Pons (tissue), 1 donor: ENCODE data around the gene NDUFV3.
"Not testable (repeated sequence)": the region's sequence is repeated elsewhere in the genome, so short reads cannot be mapped to it uniquely, and the experiment has no call there.

Experiments used
- DNase-seq: peaks from one replicate; pipeline ENCODE4 v3.0.0-alpha.2; 2016; ENCODE audit warnings: low spot score

Gene NDUFV3

DNA sequence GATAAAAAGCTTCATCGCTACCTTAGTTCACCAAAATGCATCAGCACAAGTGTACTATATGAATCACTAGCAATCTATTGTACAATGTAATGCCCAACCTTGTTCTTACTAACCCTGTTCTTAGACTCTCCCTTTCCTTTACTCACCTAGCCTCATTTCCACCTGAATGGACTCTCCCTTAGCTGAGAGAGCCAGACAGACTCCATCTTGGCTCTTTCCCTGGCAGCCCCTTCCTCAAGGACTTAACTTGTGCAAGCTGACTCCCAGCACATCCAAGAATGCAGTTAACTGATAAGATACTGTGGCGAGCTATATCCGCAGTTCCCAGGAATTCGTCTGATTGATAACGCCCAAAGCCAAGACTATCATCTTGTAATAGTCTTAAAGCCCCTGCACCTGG is 43.3 kb downstream of the NDUFV3 start:
- not testable (repeated sequence) for DNase-seq

DNA sequence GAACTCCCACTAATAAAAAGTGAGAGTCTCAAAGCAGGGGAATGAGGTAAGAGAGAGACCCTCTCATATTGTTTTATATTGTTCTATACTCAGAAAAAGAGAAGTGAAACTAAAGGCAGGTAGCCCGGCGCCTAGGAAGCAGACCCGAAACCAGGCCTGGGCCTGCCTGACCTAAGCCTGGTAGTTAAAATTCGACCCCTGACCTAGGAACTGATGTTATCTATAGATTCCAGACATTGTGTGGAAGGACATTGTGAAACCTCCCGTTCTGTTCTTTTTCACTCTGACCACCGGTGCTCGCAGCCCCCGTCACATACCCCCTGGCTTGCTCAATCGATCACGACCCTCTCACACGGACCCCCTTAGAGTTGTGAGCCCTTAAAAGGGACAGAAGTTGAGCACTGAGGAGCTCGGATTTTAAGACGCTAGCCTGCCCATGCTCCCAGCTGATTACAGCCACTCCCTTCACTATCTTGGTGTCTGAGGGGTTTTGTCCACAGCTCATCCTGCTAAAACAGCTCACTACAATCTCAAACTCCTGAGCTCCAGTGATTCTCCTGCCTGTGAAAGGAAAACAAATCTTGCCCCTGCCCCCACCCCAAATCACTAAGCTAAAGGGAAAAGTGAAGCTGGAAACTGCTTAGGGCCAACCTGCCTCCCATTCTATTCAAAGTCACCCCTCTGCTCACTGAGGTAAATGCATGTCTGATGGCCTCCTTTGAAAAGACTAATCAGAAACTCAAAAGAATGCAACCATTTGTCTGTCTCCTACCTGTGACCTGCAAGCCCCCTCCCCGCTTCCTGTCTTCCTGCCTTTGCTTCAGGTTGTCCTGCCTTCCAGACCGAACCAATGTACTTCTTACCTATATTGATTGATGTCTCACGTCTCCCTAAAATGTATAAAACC is 44.2 kb downstream of the NDUFV3 start:
- DNase-seq = not testable (repeated sequence)

DNA sequence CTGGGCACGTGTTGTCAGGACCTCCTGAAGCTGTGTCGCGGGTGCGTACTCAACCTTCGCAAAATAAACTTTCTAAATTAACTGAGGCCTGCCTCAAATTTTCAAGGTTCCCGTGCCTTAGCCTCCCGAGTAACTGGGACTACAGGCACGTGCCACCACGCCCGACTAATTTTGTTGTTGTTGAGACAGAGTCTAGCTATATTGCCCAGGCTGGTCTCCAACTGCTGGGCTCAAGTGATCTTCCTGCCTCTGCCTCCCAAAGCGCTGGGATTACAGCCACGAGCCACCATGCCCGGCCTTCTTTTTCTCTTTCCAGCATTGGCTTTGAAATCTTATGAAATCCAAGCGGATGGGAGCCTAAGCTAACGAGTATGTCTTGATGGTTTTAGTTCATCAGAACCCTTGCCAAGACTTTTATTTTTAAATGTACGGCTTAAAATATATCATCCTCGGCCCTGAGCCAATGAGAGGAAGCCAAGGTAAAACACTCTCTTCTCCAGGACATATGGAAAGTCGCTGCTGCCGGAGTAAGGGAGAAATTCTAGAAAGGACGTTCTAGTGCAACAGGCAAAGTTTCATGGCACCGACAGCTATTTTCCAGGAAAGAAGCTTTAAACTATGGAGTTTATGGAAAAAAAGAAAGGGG is 45.0 kb downstream of the NDUFV3 start:
- DNase-seq = no peak

DNA sequence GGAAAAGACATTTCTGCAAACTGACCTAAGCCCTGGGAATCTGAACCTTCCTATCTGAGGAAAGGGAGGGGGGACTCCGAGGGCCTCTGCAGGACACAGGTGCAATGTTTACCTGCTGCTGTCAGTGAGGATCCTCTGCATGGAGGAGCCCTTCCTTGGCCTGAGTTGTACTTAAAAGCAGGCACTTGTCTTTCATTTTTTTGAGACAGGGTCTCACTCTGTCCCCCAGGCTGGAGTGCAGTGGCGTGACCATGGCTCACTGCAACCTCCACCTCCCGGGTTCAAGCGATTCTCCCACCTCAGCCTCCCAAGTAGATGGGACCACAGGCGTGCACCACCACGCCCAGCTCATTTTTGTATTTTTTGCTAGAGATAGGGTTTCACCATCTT is 45.5 kb downstream of the NDUFV3 start:
- DNase-seq = not testable (repeated sequence)

DNA sequence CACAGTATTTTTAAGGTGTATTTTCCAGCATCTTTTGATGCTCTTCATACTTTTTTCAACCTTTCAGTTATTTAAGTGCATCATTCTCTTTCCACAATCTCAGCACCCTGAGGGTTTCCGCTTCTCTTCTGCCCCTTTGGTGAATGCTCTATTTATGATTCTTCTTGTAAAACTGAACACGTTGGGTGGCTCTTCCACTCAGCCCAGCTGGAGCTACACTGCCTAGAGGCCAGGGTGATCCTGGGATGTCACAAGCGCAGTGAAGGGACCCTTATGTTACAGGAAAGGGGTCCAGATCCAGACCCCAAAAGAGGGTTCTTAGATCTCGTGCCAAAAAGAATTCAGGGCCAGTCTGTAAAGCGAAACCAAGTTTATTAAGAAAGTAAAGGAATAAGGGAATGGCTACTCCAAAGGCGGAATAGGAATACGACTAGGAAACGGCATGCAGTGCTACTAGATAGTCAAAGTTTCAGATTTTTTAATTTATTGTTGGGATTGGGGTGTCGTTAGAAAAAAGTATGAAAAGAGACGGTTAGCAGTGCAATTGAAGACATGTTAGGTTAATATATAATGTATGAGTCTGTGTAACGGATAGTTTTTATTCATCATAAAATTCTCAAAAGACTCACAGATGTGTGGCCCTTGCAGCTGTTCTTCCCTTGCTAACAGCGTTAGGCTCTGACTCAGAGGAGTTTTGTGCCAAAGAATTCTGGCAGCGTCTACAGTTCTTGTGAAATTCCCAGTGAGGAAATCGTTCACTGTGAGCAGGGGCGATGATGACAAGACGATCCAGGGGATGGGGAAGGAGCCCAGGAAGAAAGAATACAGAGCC is 46.7 kb downstream of the NDUFV3 start:
- peak; percentile 96 for DNase-seq

DNA sequence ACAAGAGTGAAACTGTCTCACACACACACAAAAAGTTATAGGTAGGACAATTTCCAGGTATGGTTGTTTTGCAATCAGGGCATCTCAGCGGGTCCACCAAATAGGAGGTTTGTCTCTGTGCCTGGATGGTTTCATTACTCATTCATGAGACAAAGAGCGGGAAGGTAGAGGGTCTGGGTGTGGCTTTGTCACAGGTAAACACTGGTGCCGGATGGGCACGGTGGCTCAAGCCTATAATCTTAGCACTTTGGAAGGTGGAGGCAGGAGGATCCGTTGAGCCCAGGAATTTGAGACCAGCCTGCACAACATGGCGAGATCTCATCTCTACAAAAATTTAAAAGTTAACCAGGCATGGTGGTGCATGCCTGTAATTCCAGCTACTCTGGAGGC is 48.6 kb downstream of the NDUFV3 start:
- no peak for DNase-seq

DNA sequence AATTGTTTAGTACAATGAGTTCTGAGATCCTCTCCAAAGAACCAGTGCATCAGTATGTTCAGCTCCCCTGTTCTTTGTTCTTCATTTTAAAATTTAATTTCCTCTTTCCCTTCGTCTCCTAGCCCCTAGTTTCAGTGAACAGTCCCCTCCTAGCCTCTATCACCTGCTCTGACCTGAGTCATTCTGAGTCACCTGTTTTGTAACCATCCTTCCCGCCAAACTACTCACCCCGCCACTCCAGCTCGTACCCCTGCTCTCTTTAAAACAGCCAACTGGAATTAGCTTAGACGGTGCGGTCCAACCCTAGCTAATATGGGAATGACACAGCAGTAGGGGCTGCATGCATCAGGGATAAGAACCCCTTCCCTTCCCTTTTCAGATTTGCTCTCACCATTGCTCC is 49.1 kb downstream of the NDUFV3 start:
- no peak for DNase-seq

DNA sequence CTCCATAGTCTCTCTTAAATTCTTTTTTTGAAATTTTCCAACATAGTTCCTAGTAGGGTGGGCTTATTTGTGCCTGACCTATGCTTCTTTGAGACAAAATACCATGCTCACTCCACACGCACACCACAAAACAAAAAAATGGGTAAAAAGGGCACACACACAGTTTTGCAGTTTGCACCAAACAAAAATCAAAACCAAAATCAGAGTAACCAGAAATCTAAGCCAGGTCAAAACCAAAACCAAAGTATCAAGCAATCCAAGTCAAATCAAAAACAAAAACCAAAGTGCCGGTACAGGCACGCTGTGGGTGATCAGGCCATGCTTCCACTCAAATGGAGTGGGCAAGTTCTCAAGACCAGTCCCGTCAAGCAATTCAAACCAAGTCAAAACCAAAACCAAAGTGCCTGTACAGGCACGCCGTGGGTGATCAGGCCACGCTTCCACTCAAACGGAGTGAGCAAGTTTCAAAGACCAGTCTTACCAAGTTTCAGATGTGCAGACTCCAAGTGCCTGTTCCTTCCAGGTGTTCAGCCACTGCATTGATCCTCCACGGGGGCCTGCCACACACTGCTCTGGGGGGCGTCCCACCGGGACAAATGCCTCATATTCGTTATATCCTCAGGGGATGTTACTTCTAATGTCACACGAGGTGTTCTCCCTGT is 56.1 kb downstream of the NDUFV3 start:
- DNase-seq = not testable (repeated sequence)

DNA sequence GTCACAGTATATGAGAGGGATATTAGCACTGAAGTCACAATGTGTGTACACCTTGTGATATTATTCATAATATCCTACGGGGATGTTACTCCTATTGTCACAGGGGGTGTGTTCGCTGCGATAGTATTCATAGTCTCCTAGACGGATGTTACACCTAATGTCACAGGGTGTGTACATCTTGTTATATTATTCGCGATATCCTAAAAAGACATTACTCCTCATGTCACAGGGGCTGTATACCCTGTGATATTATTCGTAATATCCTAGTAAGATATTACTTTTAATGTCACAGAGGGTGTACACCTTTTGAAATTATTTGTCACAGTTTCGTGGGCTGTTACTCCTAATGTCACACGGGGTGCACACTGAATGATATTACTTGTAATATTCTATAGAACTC is 58.1 kb downstream of the NDUFV3 start:
- not testable (repeated sequence) for DNase-seq

DNA sequence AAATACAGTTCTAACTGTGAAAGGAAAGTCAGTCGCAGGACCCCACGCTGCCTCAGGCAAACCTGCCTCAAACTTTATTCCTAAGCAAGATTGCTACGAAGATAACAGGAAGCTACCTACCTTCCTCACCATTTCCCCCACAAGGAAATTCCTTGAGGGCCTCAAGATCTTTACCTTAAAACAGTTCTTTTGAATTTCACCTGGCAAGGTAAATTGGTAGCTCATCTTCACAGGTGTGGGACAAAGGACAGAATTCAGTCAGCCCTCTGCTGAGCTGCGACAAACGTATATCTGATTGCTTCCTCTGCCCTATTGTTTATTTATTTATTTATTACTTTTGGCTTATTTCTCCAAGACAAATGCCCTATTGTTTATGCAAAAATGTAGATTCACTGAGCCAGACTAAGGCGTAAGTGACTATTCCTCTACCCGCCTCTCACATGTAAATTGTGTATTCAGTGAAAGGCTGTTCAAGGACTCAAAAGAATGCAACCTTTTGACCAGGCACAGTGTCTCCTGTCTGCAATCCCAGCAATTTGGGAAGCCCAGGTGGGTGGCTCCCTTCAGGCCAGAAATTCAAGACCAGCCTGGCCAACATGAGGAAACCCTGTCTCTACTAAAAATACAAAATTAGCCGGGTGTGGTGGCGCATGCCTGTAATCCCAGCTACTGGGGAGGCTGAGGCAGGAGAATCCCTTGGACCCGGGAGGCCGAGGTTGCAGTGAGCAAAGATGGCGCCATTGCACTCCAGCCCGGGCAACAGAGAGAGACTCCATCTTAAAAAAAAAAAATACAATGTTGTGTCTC is 63.9 kb downstream of the NDUFV3 start:
- DNase-seq = no peak

DNA sequence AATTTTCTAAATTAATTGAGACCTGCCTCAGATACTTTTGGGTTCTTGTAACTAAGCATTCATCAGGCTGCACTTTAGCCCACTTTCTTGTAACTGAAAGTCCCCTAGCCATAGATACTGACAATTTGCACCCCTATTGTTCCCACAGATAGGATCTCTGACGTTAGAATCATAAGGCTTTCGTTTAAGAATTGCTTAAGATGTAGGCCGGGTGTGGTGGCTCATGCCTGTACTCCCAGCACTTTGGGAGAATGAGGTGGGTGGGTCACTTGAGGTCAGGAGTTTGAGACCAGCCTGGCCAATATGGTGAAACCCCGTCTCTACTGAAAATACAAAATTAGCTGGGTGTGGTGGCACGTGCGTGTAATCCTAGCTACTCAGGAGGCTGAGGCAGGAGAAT is 65.0 kb downstream of the NDUFV3 start:
- DNase-seq = not testable (repeated sequence)

DNA sequence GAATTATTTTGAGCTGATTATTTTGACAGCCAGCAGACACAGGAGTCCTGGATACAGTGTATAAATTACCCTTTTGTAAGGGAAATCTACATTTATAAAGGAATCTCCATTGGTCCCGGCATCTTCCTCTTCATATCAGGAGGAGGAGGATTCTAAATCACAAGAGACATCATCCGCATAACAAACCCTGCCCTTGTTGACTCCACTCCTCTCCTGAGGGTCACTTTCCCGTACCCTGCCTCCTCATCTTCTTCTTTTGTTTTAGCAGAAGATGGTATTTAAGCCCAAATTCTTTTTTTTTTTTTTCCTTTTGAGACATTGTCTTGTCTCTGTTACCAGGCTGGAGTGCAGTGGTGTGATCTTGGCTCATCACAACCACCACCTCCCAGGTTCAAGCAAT is 66.6 kb downstream of the NDUFV3 start:
- no peak for DNase-seq

DNA sequence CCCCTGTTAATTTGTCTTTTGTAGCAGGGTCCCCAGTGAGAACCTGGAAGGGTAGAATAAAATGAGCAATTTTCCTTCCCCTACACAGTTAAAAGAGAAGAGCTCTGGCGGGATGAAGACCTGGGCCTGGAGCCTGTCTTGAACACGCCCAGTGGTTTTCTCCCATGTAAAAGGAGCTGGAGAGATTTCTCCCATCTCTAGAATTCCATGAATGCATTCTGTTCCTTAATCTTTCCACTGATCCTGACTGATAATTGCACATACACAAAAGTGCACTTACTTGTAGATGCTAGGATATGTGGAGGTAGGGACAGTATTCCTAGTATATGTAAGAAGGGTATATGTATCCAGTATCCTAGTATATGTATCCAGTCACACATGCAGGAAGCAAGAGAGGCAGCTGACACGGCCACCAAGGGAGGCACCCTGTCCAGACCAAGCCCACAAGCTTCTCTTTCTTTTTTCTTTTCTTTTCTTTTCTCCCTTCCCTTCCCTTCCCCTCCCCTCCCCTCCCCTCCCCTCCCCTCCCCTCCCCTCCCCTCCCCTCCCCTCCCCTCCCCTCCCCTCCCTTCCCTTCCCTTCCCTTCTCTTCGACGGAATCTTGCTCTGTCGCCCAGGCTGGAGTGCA is 69.4 kb downstream of the NDUFV3 start:
- DNase-seq = no peak
